ENCODE measurements around the gene KRTAP5-11.
A peak's percentile ranks its signal among the peaks of the same experiment; 100 is the strongest.
"Not testable (repeated sequence)": the region's sequence is repeated elsewhere in the genome, so short reads cannot be mapped to it uniquely, and the experiment has no call there.

Gene KRTAP5-11

GRCh38 chr11:71580057-71581003 lies 2.3 kb downstream of the KRTAP5-11 start:
- peak; percentile 87 for DNase-seq

- DNase-seq, result not testable (repeated sequence)
Measured at GRCh38 chr11:71579513-71579912, 3.2 kb downstream of the KRTAP5-11 start.

- no peak for DNase-seq
Measured at GRCh38 chr11:71577469-71578004, 5.1 kb downstream of the KRTAP5-11 start.

- DNase-seq, result not testable (repeated sequence)
Measured at GRCh38 chr11:71576688-71577465, 5.8 kb downstream of the KRTAP5-11 start.

- DNase-seq, result no peak
Measured at GRCh38 chr11:71575723-71576424, 6.8 kb downstream of the KRTAP5-11 start.

- no peak for DNase-seq
Measured at GRCh38 chr11:71574418-71574817, 8.3 kb downstream of the KRTAP5-11 start.

GRCh38 chr11:71572811-71573210 lies 9.9 kb downstream of the KRTAP5-11 start:
- no peak for DNase-seq

GRCh38 chr11:71571101-71571850 lies 11.4 kb downstream of the KRTAP5-11 start:
- DNase-seq, result not testable (repeated sequence)

GRCh38 chr11:71568704-71569349 lies 13.8 kb downstream of the KRTAP5-11 start:
- DNase-seq, result no peak

- not testable (repeated sequence) for DNase-seq
Measured at GRCh38 chr11:71567633-71568032, 15.0 kb downstream of the KRTAP5-11 start.

- DNase-seq, result not testable (repeated sequence)
Measured at GRCh38 chr11:71566626-71567599, 15.8 kb downstream of the KRTAP5-11 start.

GRCh38 chr11:71566081-71566620 lies 16.5 kb downstream of the KRTAP5-11 start:
- DNase-seq, result no peak

- DNase-seq, result no peak
Measured at GRCh38 chr11:71565263-71565662, 17.4 kb downstream of the KRTAP5-11 start, which contains the start of gene KRTAP5-10. KRTAP5-10 (plus strand) TSS chr11:71565563; CDS start chr11:71565588, 25 bp downstream.

GRCh38 chr11:71564430-71564829 lies 18.2 kb downstream of the KRTAP5-11 start:
- DNase-seq, result no peak

GRCh38 chr11:71563406-71563805 lies 19.3 kb downstream of the KRTAP5-11 start:
- DNase-seq, result peak; percentile 12

- DNase-seq, result no peak
Measured at GRCh38 chr11:71562120-71562519, 20.6 kb downstream of the KRTAP5-11 start.

GRCh38 chr11:71558996-71559395 lies 23.7 kb downstream of the KRTAP5-11 start:
- DNase-seq, result no peak

GRCh38 chr11:71557257-71557656 lies 25.4 kb downstream of the KRTAP5-11 start:
- DNase-seq, result no peak

GRCh38 chr11:71556018-71556417 lies 26.7 kb downstream of the KRTAP5-11 start:
- DNase-seq, result no peak

- DNase-seq, result no peak
Measured at GRCh38 chr11:71555508-71555907, 27.2 kb downstream of the KRTAP5-11 start.
